ENCODE results near the gene GCGR.

DNA sequence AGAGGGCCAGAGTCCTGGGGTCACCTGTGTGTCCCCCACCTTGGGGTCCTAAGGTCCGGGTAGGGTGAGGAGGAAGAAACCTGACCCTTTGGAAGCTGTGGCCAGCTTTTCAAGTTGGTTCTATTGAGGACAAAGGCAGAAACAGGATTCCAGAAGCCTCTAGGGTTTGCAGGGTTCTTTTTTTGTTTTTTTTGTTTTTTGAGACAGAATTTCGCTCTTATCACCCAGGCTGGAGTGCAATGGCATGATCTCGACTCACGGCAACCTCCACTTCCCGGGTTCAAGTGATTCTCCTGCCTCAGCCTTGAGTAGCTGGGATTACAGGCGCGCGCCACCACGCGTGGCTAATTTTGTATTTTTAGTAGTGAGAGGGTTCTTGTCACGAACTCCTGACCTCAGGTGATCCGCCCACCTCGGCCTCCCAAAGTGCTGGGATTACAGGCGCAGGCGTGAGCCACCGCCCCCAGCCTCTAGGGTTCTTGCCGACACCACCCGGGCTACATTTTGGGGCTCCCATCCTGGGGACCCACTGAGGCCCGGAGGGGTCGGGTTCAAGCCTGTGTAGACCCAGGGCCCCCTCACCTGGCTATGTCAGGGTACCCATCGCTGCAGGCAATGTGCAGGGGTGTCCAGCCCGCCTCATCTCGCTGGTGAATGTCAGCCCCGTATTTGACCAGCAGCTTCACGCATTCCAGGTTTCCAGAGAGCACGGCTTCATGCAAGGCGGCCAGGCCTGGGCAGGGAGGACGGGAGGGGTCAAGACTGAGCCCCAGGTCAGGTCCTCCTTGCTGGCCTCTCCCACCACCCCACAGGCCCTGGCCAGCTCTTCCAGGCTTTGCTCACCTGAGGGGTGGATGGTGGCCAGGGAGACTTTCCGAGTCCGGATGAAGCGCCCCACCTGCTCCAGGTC, 30.2 kb downstream of the GCGR start:
- no peak for TF ChIP-seq CTCF (IDR thresholded peaks at IDR 0.05 in 8 of 11, conservative IDR thresholded peaks at IDR 0.05 in 3 of 11)
- no peak for TF ChIP-seq POLR2A (IDR thresholded peaks at IDR 0.05)
